HG03159 (cell line): ENCODE data around the gene ASXL3.
A peak's percentile ranks its signal among the peaks of the same experiment; 100 is the strongest.

Experiments
- ATAC-seq: cut with Tn5 transposase; IDR thresholded peaks from one replicate; pipeline ENCODE4 v1.9.1; 2021; ENCODE audit warnings: mild to moderate bottlenecking, moderate library complexity; ENCODE audit not compliant: unreplicated experiment

ASXL3 gene

DNA sequence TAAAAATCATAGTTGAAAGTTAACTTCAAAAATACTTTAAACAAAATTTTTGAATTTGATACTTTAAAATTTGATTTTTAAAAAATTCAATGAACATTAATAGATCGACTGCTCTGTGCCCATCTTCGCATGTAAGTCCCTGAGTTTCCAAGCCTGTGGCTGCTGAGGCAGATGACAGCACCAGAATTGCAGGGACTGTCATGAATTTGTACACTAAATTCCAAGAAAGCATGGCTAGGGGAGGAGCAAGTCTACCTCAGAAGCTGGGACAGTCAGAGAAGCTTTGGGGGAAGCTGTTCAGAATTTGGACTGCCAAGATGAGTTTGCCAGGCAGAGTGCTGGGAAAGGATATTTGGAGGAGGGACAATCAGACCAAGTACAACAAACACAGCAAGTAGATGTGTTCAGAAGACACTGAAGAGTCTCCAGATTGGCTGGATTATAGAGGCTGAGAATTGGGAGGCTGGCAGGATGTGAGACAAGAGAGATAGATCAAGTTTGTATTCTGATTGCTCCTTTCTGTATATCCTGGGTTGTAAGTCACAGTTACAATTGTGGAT, 79.0 kb downstream of the ASXL3 start:
- no peak for ATAC-seq

DNA sequence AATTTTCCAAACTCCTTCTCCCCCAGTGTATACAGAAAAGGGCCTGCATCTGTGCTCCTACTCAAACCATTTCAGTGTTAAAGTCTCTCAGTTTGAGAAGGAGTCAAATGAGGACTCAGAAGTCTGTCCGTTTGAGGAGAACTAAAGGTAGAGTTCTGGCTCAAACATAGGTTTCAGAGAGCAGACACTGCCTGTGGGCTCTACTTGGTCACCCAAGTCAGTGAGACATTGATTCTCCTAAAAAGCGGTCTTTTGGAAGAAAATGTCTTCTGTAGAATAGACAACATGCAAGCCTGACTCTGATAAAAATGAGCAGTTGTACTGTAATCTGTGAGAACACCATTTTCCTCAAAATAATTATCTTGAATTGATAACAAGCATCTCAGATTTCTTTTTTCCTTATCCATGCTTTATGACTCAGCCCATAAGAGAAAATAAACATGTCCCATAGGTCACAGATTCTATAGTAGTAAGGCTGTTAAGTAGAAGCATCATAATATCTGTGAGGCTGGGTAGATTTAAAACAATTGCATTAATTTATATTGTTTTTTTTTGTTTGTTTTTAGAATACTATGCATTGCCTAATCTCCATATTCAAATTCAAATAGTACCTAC, 82.8 kb downstream of the ASXL3 start:
- ATAC-seq, result no peak

DNA sequence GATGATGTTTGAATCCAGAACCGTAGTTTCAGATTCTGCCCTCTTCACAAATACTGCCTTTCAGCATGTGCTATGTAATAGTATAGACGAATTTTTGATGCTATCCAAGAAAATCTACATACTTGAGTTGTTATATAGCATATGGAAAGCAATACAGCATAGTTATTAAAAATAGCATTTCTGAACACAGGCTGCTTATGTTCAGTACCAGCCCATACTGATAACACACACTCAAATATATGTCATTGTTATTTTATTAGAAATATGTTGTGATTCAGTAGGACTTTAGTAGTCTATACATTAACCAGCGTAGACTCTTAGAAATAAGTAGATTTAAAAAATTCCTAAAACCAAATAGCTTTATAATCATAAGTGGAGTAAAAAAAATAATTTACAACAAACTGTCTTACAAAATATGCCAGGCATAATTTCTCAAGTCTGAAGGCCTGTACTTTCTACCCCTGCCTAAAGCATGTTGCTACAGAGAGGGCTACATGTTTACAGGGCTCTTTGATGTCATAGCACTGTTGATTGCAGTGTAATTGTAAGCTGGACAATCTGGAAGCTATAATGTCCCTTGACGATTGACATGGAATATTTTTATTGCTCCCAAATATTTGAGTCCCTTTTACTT, 86.3 kb downstream of the ASXL3 start:
- no peak for ATAC-seq

DNA sequence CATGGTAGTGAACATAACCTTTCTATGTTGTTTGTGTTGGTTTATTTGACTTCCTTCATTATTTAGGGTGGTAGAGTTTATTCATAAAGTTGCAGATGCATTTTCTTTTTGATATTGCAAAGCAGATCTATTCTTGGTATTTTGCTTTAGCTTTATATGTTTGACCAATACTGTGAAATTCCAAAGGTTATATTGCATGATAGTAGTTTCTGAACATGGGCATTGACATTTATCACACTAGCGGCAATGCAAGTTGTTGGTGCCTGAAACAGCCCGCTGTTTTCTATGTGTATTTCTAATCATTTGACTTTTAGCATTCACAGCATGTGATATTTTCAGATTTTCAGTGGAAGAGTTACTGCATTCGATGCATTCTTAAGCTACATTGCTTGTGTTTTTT, 87.2 kb downstream of the ASXL3 start:
- no peak for ATAC-seq

DNA sequence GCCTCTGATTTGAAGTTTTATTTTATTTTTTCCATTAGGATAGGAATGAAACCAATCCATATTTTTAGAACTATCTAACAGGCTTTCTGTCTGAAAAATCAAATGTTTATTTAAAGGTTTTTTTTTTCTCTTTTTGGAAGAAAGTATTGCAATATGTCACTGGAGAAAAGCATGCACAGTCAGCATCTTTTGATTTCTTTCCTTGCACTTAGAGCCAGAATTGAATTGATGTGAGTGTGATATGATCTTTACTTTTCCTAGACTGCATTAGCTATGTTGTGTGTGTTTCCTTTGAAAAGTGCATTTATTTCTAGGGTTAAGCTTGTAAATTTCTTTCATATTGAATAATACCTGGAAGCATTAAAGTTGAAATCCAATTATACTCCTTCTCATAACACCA, 87.6 kb downstream of the ASXL3 start:
- ATAC-seq, result no peak

DNA sequence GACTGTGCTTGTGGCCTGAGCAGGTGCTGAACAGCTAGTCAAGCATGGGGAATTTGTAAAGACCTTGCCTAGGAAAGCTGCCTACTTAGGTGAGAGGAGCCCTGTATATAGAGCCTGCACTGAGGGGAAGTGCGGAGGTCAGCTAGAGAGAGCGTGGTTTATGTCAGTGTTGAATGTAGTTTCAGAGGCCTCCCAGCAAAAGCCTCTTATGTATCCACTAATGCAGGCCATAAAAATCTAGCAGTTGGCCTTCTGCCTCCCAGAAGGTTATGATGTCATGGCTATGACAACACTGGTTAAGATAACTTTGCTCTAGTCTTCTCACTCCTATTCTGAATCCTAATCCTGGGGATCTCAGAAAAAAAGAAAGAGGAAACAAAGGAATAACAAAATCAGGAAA, 88.9 kb downstream of the ASXL3 start:
- ATAC-seq, result no peak

DNA sequence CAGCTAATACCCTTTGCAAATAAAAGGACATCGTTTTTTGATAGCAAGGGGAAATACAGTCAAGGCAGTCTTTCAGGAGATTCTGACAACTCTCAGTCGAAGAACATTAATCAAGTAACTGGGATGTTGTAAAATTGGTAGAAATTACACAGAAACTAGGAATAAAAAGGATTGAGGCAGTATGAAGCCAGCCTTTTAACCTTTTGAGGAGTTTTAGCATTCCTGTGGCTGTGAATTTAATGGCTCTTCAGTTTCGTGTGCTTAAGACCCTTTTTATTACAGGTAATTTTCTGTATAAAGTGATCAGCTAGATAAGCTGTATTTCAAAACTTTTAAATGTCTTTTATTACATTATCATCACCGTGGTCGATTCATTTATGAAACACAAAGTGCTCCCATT, 91.6 kb downstream of the ASXL3 start:
- ATAC-seq, result no peak

DNA sequence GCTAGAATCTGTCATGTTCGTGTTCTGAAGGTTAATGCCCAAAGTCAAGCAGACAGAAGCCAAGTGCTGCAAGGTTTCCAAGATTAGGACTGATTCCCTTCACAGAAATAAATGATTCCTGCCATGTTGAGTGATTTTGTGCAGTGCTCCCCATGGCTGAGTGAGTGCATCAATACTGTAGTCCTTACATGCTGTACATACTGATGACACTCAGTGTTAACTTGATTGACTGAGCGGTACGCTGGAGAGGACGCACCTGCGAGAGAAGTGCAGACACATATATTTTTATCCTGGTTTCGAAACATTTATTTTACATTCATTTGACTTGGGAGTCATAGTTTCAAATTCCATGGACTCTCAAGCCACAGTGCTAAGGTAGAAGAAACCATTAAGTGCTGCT, 92.0 kb downstream of the ASXL3 start:
- no peak for ATAC-seq

DNA sequence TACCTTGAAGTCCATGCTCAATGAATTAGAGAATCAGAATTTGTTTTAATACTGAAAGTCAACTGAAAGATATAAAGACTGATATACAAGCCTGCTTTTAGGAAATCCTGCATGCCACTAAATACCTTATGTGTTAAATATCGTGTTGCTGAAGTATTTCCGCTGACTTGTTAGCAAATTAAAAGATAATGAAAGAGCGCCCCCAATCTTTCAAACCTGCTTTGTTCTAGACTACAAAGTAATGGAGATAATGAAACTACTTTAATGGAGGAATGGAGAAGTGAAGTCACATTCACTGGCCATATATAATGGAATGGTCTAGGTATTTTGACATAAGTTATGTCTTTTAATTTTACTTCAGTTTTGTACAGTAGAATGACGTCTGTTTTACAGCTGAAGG, 95.7 kb downstream of the ASXL3 start:
- ATAC-seq, result no peak

DNA sequence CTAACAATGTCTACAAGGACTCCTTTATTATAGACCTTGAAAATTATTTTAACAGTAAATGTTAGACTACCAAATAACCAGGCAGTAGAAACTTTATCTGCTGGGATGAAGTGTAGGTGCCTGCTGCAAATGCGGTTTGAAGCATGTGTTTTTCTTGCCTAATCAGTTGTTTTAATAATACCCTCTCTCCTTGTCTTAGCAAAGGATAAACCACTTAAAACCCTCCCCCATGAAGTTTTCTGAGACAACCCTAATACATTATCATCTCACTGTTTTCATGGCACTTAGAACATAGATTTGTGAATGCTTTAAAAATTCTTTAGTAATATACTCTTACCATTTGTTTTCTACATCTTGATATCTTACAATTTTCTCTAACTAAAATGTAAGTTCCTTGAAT, 98.6 kb downstream of the ASXL3 start:
- no peak for ATAC-seq

DNA sequence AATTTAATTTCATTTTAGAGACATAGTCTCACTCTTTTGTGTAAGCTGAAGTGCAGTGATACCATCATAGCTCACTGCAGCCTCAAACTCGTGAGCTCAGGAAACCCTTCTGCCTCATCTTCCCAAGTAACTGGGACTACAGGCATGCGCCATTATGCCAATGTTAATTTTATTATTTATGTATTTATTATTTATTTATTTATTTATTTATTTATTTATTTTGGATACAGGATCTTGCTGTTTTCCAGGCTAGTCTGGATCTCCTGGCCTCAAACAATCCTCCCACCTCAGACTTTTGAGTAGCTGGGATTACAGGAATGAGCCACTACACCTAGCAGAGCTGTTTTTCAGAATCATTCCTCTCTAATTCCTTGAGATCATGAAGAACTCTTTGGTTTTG, 99.9 kb downstream of the ASXL3 start:
- ATAC-seq, result no peak

DNA sequence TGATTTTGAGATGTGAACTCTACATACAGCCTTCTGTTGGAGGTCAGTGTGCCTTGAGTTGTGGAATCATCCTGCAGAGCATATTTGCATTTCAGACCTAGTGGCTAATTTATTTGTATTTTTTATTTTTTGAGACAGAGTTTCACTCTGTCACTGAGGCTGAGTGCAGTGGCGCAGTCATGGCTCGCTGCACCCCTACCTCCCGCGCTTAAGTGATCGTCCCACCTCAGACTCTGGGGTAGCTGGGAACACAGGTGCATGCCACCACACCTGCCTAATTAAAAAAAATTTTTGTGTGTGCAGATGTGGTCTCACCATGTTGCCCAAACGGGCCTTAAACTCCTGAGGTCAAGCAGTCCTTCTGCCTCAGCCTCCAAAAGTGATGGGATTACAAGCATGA, 104.4 kb downstream of the ASXL3 start:
- ATAC-seq, result no peak

DNA sequence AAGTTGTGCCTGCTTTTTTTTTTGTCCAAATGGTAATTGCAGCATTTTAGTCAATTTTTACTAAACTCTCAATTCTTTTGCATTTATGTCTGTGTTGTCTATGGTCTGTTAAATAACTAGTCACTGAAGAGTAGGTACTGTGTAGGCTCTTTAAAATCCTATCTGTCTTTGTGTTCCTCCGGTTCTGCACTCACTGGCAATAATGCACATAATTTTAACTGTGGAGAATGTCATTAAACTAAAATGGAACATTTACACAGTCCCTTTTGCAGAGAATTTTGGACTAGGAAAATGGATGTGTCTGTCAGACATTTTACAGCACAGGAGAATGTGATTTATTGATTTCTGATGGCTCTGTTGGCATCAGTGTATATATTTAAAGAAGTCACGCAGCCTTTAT, 116.6 kb downstream of the ASXL3 start:
- ATAC-seq, result no peak

DNA sequence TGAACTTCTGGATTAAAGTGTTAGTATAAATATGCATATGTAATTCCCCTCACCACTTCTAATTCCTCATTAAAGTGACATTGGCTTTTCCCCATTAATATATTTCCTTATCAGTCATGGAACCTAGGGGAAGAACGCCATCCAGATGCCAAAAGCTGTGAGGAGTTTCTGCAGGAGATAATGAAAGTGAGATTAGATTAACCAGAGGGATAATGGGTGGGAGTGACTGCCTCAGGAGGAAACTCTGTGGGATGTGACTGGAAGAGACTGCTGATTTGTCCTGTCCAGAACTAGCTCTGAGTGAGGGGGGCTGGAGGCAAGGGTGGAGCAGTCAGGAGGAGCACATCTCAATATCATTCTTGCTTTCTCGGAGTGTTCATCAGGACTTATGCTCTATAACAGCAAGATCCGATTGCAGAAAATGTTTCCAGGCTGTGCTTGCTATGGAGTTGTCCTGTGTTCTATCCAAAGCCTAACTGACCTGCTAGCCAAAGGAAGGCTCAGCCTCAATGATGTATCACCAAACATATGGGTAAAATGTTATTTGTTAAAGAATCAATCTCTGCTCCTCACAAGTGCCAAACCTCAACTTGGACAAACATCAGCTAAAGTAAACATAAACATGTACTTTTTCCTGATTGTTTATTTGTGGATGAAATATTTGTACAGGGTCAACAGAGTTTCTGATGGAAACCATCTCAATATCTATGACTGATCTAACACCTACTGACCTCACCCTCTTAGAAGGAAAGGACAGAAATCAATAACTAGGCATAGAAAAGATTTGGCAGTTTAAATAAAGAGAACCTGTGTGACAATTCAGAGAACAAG, 118.5 kb downstream of the ASXL3 start:
- ATAC-seq, result no peak

DNA sequence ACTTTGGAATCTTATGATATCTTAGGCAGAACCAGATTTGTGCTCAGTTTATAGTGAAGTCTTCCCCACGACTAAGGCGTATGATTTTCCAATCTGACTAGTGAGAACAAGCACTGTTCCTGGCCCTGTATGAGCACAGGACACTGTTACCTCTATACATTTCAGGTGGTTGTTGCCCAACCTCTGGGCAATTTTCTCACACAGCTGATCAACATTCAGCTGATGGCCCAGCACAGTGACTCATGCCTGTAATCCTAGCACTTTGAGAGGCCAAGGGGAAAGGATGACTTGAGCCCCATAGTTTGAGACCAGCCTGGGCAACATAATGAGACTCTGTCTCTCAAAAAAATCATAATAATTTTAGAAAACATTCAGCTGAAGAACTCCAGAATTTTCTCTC, 119.5 kb downstream of the ASXL3 start:
- no peak for ATAC-seq

DNA sequence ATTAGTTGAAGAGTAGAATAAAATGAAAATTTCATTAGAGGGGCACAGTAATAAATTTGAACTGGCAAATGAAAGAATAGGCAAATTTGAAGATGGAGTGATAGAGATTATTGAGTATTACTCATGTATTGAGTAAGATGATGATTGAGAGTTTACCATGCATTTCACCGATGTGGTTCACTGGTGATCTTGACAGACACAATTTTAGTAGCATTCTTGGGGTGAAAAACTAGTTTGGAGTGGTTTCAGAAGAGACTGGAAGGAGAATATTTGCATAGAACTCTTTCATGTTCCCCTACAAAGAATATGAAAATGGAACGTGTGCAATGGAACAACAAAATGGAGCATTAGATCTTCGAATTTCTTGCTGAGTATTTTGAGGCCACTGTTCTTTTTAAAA, 121.4 kb downstream of the ASXL3 start:
- no peak for ATAC-seq

DNA sequence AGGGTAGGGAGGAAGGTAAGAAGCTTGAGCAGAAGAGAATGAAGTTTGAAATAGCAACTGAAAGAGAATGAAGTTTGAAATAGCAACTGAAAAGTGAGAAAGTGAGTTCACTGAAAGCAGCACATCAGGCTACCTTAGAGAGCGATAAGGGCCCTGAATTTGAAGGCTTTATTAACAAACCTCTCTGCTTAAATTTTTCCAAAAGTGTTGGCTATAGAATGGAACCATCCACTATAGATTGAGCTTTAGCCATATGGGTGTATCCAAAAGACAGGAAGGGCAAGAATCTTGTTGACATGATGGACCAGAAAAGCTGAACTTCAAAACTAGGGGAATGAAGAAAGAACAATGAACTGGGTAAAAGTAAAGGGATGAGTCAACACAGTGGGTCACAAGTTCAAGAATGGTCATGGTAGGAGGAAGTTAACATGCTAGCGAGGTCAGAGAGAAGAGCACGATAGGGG, 122.5 kb downstream of the ASXL3 start:
- ATAC-seq, result peak; percentile 90

DNA sequence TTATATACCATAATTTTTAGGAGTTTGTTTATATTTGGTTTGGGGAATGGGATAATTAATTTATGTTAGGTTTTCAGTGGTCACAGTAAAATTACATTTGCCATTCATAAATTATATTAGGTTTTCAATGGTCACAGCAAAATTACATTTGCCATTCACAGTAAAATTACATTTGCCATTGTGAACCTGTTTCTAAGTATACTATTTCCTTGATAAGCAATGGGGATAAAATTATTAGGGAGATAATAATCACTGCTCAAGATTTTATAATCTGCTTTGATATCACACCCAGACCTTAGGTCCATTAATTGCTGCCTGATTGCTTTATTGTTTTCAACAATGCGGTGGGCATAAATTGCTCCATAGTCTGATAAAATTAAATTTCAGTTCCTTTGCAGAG, 124.6 kb downstream of the ASXL3 start:
- ATAC-seq, result no peak

DNA sequence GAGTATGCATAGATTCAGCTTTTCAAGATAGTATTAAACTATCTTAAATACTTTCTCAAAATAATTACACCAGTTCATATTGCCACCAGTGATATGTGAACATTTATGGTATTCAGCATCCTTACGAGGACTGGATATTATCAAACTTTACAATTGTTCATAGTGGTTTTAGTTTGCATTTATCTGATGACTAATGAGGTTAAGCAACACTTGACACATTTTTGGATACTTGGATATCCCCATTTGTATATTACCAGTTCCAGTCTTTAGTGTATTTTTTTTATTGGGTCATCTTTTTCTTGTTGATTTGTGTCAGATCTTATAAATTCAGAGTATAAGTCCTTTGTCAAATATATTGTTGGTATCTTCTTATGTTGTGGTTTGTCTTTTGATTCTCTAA, 128.4 kb downstream of the ASXL3 start:
- no peak for ATAC-seq

DNA sequence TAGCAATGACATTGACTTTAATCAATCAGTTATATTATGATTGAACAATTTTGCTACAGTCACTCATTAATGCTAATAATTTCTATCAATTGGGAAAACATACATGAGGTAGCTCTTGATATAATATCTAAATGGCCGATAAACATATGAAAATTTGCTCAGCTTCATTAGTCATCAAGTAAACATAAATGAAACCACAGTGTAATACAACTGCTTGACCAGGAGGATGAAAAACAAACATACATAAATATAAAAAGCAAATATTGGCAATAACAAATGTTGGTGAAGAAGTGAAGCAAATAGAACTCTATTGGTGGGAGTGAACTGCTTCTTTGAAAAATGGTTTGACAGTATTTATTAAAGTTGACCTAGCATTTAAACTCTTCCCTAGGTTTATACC, 130.9 kb downstream of the ASXL3 start:
- no peak for ATAC-seq

DNA sequence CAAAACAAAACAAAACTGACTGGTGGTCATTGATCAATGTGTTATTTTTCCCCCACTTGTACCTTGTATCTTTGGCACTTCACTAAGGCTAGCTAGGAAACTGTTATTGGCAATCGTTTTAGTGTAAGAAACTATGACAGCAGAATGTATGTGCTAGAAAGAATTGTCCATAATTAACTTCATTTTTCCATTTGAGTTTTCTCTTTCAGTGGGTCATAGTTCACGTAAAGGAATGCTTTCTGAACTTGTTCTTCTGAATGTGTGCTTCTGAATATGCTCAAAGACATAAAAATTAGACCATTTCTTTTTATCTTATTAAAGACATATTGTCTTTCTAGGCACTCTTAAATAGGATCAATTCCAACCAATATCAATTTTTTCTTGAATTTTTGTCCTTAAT, 132.2 kb downstream of the ASXL3 start:
- no peak for ATAC-seq

DNA sequence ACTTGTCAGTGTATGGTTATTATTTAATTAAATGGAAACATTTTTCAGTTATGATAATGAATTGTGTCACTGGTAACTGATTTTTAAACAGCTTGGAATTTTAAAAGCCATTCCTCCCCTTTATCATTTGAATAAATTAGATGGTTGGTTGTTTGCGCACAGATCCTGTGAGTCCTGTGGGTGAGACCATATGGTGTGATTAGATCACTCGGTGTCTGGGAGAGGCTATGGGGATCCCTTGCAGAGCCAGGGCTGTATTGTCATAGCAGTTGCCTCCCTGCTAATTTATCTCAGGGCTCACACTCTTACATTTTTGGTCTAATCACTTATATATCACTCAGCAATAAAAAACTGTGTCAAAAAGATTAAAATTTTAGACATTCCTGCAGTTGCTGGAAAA, 133.5 kb downstream of the ASXL3 start:
- no peak for ATAC-seq
